HepG2 (cell line): ENCODE measurements around the gene APRT. TPM values are rescaled to one million over a fixed set of nuclear protein-coding genes. Genes with fewer than 3 reads are reported as not detected.

Source experiments
- ARHGAP35 ChIP-seq: sonication (generic); formaldehyde crosslinking; IDR thresholded peaks from 2 replicates; pipeline ENCODE4 v1.9.0; 2022; ENCODE audit warnings: mild to moderate bottlenecking, inconsistent platforms, moderate library complexity, missing genetic modification reagents, borderline replicate concordance
- ATF3 ChIP-seq: sonication (generic); formaldehyde crosslinking; IDR thresholded peaks from 2 replicates; pipeline ENCODE4 v1.4.0; 2020; ENCODE audit warnings: missing genetic modification reagents
- ETV6 ChIP-seq: sonication (generic); formaldehyde crosslinking; conservative IDR thresholded peaks from 2 replicates; pipeline ENCODE4 v1.4.0; 2020; ENCODE audit warnings: missing genetic modification reagents
- FOXP1 ChIP-seq, 2 experiments: fragments of 450-650 bp in 1 of 2; IDR thresholded peaks; 2 replicates each; pipeline ENCODE4 v1.6.1; 2017 to 2018; ENCODE audit warnings: antibody characterized with exemption in 1 of 2
- HDAC1 ChIP-seq: sonication (generic); formaldehyde crosslinking; IDR thresholded peaks from 2 replicates; pipeline ENCODE4 v1.5.1; 2020; ENCODE audit warnings: mild to moderate bottlenecking, missing genetic modification reagents
- HNRNPL ChIP-seq: fragments of 200-400 bp; formaldehyde crosslinking; IDR thresholded peaks from 2 replicates; pipeline ENCODE4 v1.6.1; 2017; ENCODE audit warnings: mild to moderate bottlenecking, low read depth, low read length
- NCOA5 ChIP-seq: sonication (generic); formaldehyde crosslinking; IDR thresholded peaks from 2 replicates; pipeline ENCODE4 v1.4.0; 2020; ENCODE audit warnings: missing genetic modification reagents
- NFE2L2 ChIP-seq: fragments of 150-350 bp; IDR thresholded peaks from 2 replicates; pipeline ENCODE4 v1.6.1; 2014; ENCODE audit warnings: low read length
- PHF21A ChIP-seq: sonication (generic); formaldehyde crosslinking; IDR thresholded peaks from 2 replicates; pipeline ENCODE4 v1.5.0; 2020; ENCODE audit warnings: mild to moderate bottlenecking, missing genetic modification reagents
- TEAD2 ChIP-seq: sonication (generic); formaldehyde crosslinking; IDR thresholded peaks from 2 replicates; pipeline ENCODE4 v1.9.0; 2021; ENCODE audit warnings: missing genetic modification reagents
- TGIF2 ChIP-seq: IDR thresholded peaks from 2 replicates; pipeline ENCODE4 v1.6.1; 2016; ENCODE audit warnings: control low read depth, missing compliant biosample characterization
- ZFYVE20 ChIP-seq: sonication (generic); formaldehyde crosslinking; IDR thresholded peaks from 2 replicates; pipeline ENCODE4 v1.8.0; 2023; ENCODE audit warnings: low read depth, mild to moderate bottlenecking, moderate library complexity, missing genetic modification reagents, borderline replicate concordance
- ZNF10 ChIP-seq: sonication (generic); formaldehyde crosslinking; IDR thresholded peaks from 2 replicates; pipeline ENCODE4 v1.4.0; 2020; ENCODE audit warnings: mild to moderate bottlenecking, low read depth, missing genetic modification reagents, borderline replicate concordance
- ZNF30 ChIP-seq: sonication (generic); formaldehyde crosslinking; IDR thresholded peaks from 2 replicates; pipeline ENCODE4 v1.5.0; 2020; ENCODE audit warnings: mild to moderate bottlenecking, missing genetic modification reagents
- ZNF33B ChIP-seq: sonication (generic); formaldehyde crosslinking; IDR thresholded peaks from 2 replicates; pipeline ENCODE4 v1.5.1; 2020; ENCODE audit warnings: mild to moderate bottlenecking, missing genetic modification reagents
- ZNF350 ChIP-seq: sonication (generic); formaldehyde crosslinking; IDR thresholded peaks from 2 replicates; pipeline ENCODE4 v1.4.0; 2020; ENCODE audit warnings: mild to moderate bottlenecking, low read depth, missing genetic modification reagents, borderline replicate concordance
- ZNF547 ChIP-seq: sonication (generic); formaldehyde crosslinking; IDR thresholded peaks from 2 replicates; pipeline ENCODE4 v1.5.1; 2020; ENCODE audit warnings: mild to moderate bottlenecking, missing genetic modification reagents
- ZNF7 ChIP-seq: IDR thresholded peaks from 2 replicates; pipeline ENCODE4 v1.6.1; 2016; ENCODE audit warnings: missing biosample characterization, missing genetic modification reagents
- ZNF724P ChIP-seq: sonication (generic); formaldehyde crosslinking; IDR thresholded peaks from 2 replicates; pipeline ENCODE4 v1.8.0; 2022; ENCODE audit warnings: missing genetic modification reagents, borderline replicate concordance
- ZNF773 ChIP-seq: sonication (generic); formaldehyde crosslinking; IDR thresholded peaks from 2 replicates; pipeline ENCODE4 v1.4.0; 2020; ENCODE audit warnings: missing genetic modification reagents, borderline replicate concordance
- polyA plus RNA-seq, 8 experiments: library from polyadenylated mRNA; depleted of rRNA in 3 of 8; stranded (reverse) in 7 of 8; unstranded in 1 of 8; fragments of >200 nt; fragmentation: Illumina TruSeq in 4 of 8; extraction: Trizol in 4 of 8; gene quantifications; 2 replicates each; pipeline versions ENCODE4 v1.2.1 to v1.2.3, GENCODE V29; 2011 to 2016; ENCODE audit warnings: low read depth in 4 of 8, missing spikeins in 1 of 8, mixed read lengths in 1 of 8; ENCODE audit not compliant: insufficient read depth in 1 of 8
- total RNA-seq, 5 experiments: library from RNA; depleted of rRNA; stranded (reverse); fragments of >200 nt; fragmentation: Illumina TruSeq; extraction: Trizol; gene quantifications; 2 replicates each; pipeline ENCODE4 v1.2.3, GENCODE V29; 2016; ENCODE audit warnings: low read depth in 1 of 5
- TF ChIP-seq, protein P1 (sequence below): sonication (generic); formaldehyde crosslinking; IDR thresholded peaks from 2 replicates; pipeline ENCODE4 v1.5.0; 2020; ENCODE audit warnings: mild to moderate bottlenecking, missing genetic modification reagents
- TF ChIP-seq, protein P2 (sequence below): sonication (generic); formaldehyde crosslinking; IDR thresholded peaks from 2 replicates; pipeline ENCODE4 v1.4.0; 2020; ENCODE audit warnings: missing genetic modification reagents
- TF ChIP-seq, protein P3 (sequence below): sonication (generic); formaldehyde crosslinking; IDR thresholded peaks from 2 replicates; pipeline ENCODE4 v1.5.0; 2020; ENCODE audit warnings: missing genetic modification reagents

The APRT gene
- total and polyA plus RNA-seq, 2 of the 13 experiments (the other 11 are each of a cell fraction or from before 2014, with no cell fraction given) = 155 to 242 TPM

DNA sequence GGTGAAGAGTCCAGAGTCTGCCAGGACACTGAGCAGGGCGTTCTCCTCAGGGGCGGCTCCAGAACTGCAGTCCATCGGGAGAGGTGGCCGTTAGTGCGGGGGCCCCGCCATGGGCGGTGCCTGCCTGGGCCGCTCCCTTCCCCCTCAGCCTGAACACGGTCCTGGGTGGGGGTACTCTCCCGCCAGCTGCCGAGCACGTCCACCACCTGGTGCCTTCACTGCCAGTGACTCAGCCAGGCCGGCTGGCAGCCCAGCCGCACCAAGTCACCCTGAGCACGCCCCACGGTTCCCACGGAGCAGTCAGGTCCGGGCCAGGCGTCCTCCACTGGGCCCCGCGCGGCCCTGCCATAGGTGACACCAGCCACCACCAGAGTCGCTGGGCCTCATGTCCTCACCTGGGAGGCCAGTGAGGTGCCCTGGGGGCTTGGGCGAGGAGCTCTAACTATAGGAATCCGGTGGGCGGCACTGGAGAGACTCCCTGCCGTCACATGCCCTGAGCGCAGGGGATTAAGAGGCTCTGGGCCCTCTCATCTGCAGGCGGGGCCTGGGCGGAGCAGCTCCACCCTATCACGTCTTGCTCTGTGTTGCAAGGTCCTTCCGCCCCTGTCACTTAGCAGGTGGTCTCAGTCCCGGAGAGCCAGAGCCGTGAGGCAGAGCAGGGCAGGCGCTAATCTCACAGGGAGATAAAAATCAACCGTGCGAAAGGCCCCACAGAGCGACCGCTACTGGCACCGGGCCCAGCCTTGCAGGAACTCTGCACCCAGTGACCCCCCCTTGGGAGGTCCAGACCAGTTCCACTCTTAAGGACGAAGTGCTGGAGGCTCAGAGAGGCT lies 41.1 kb downstream of the APRT start (continued):
- TF ChIP-seq ZNF7 (CRISPR knock-in tag) = no peak
- TF ChIP-seq ZNF33B (CRISPR knock-in tag) = no peak
- 0 out of 2 replicates have a peak, but pooled peaks have one; percentile 12 for TF ChIP-seq ZNF547 (CRISPR knock-in tag)
- TF ChIP-seq ETV6 (CRISPR knock-in tag) = no peak
- TF ChIP-seq PHF21A (CRISPR knock-in tag) = 0 out of 2 replicates have a peak, but pooled peaks have one; percentile 34
- peak; percentile 40; the same call in 1 of the 2 replicates for TF ChIP-seq HDAC1 (CRISPR knock-in tag)
- TF ChIP-seq ZNF30 (CRISPR knock-in tag) = no peak
- TF ChIP-seq FOXP1 (IDR thresholded peaks at IDR 0.05) = no peak
- TF ChIP-seq FOXP1 (CRISPR knock-in tag; IDR thresholded peaks at IDR 0.05) = no peak
- TF ChIP-seq ATF3 (CRISPR knock-in tag) = no peak
- no peak for TF ChIP-seq ZNF10 (CRISPR knock-in tag)
- no peak for TF ChIP-seq NFE2L2
- TF ChIP-seq NCOA5 = no peak
- no peak for TF ChIP-seq TEAD2 (CRISPR knock-in tag)
- TF ChIP-seq, protein P1, sequence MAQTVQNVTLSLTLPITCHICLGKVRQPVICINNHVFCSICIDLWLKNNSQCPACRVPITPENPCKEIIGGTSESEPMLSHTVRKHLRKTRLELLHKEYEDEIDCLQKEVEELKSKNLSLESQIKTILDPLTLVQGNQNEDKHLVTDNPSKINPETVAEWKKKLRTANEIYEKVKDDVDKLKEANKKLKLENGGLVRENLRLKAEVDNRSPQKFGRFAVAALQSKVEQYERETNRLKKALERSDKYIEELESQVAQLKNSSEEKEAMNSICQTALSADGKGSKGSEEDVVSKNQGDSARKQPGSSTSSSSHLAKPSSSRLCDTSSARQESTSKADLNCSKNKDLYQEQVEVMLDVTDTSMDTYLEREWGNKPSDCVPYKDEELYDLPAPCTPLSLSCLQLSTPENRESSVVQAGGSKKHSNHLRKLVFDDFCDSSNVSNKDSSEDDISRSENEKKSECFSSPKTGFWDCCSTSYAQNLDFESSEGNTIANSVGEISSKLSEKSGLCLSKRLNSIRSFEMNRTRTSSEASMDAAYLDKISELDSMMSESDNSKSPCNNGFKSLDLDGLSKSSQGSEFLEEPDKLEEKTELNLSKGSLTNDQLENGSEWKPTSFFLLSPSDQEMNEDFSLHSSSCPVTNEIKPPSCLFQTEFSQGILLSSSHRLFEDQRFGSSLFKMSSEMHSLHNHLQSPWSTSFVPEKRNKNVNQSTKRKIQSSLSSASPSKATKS (CRISPR knock-in tag) = no peak
- no peak for TF ChIP-seq ARHGAP35
- 0 out of 2 replicates have a peak, but pooled peaks have one; percentile 32 for TF ChIP-seq ZFYVE20
- peak; percentile 87 for TF ChIP-seq TGIF2 (CRISPR knock-in tag)
- TF ChIP-seq, protein P2, sequence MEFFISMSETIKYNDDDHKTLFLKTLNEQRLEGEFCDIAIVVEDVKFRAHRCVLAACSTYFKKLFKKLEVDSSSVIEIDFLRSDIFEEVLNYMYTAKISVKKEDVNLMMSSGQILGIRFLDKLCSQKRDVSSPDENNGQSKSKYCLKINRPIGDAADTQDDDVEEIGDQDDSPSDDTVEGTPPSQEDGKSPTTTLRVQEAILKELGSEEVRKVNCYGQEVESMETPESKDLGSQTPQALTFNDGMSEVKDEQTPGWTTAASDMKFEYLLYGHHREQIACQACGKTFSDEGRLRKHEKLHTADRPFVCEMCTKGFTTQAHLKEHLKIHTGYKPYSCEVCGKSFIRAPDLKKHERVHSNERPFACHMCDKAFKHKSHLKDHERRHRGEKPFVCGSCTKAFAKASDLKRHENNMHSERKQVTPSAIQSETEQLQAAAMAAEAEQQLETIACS (CRISPR knock-in tag) = no peak
- TF ChIP-seq HNRNPL = peak; percentile 65
- TF ChIP-seq ZNF773 (CRISPR knock-in tag) = no peak
- TF ChIP-seq ZNF724P (CRISPR knock-in tag) = no peak
- TF ChIP-seq, protein P3, sequence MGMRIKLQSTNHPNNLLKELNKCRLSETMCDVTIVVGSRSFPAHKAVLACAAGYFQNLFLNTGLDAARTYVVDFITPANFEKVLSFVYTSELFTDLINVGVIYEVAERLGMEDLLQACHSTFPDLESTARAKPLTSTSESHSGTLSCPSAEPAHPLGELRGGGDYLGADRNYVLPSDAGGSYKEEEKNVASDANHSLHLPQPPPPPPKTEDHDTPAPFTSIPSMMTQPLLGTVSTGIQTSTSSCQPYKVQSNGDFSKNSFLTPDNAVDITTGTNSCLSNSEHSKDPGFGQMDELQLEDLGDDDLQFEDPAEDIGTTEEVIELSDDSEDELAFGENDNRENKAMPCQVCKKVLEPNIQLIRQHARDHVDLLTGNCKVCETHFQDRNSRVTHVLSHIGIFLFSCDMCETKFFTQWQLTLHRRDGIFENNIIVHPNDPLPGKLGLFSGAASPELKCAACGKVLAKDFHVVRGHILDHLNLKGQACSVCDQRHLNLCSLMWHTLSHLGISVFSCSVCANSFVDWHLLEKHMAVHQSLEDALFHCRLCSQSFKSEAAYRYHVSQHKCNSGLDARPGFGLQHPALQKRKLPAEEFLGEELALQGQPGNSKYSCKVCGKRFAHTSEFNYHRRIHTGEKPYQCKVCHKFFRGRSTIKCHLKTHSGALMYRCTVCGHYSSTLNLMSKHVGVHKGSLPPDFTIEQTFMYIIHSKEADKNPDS (CRISPR knock-in tag) = peak; percentile 86; the same call in 1 of the 2 replicates
- no peak for TF ChIP-seq ZNF350 (CRISPR knock-in tag)
